Epidermal melanocyte (primary cell): ENCODE measurements around the gene ADAMTS8.

Experiments
- DNase-seq: peaks from one replicate; pipeline ENCODE4 v3.0.0; 2011; ENCODE audit warnings: low spot score; ENCODE audit not compliant: insufficient read length

ADAMTS8 gene, protein sequence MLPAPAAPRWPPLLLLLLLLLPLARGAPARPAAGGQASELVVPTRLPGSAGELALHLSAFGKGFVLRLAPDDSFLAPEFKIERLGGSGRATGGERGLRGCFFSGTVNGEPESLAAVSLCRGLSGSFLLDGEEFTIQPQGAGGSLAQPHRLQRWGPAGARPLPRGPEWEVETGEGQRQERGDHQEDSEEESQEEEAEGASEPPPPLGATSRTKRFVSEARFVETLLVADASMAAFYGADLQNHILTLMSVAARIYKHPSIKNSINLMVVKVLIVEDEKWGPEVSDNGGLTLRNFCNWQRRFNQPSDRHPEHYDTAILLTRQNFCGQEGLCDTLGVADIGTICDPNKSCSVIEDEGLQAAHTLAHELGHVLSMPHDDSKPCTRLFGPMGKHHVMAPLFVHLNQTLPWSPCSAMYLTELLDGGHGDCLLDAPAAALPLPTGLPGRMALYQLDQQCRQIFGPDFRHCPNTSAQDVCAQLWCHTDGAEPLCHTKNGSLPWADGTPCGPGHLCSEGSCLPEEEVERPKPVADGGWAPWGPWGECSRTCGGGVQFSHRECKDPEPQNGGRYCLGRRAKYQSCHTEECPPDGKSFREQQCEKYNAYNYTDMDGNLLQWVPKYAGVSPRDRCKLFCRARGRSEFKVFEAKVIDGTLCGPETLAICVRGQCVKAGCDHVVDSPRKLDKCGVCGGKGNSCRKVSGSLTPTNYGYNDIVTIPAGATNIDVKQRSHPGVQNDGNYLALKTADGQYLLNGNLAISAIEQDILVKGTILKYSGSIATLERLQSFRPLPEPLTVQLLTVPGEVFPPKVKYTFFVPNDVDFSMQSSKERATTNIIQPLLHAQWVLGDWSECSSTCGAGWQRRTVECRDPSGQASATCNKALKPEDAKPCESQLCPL

DNA sequence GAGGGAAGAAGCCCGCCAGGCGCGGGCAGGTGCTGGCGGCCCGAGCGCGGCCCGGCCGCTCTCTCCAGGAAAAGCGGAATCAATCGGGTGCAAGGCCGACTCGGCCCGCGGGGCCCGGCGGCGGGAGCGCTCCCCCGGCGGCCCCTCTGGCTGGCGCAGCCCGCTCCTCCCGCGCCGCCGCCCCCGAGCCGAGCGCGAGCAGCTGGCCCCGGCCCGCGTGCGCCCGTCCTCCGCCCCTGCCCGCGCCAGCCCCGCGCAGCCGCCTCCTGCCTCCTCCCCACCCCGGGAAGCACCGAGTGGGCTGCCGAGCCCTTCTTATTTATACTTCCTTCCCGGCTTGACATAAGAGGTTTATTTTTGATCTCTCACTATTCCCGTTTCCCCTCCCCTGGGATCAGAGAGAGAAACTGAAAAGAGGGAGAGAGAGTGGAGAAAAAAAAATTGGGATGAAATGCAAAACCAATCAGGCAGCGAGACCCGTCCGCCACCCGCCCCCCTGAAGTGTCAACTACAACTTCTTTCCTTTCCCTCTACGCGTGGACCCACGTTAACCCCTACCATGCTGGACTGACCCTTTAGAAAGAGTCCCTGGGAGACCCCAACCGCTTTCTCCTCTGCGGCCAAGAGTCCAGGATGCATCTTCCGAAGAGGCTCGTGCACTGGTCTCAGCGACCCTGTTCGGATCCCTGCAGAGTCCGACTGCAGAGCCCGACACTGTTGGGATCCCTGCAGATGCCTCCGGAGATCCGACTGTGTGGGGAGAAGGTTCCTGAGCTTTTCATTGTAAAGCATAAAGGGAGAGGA is at the start of gene ADAMTS8:
TSS of gene ADAMTS8 (minus strand) at position 294 of the 804 bp plus-strand sequence. CDS start 323 bp downstream, outside the sequence.
- no peak for DNase-seq

DNA sequence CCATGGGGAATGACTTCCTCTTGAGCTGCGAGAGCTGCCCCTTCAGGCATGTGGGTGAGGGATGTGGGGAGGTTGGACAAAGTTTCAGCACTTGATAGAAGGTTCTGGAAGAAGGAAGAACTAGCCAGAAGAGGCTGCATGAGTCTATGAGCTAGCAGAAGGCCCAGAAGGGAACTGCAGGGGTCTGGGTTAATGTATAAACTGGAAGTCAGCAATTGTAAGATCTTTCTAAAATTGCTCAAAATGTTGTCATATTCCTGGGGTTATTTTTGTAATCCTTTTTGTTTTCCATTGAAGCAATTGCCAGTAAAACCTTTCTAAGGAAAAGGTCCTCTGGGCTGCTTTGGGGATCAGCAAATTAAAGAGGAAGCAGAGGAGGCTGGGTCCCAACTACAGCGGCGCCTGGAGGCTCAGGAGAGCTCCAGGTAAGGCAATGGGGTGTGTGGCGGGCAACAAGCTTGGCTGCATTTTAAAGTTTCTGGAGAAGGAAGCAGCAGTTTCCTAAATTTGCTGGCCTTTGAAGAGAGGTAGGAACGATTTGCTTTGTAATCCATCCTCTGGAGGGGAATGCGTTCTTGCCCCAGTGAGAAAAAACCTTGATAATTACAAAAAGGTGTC is 49.3 kb upstream of the ADAMTS8 start:
- DNase-seq, result peak; percentile 14

DNA sequence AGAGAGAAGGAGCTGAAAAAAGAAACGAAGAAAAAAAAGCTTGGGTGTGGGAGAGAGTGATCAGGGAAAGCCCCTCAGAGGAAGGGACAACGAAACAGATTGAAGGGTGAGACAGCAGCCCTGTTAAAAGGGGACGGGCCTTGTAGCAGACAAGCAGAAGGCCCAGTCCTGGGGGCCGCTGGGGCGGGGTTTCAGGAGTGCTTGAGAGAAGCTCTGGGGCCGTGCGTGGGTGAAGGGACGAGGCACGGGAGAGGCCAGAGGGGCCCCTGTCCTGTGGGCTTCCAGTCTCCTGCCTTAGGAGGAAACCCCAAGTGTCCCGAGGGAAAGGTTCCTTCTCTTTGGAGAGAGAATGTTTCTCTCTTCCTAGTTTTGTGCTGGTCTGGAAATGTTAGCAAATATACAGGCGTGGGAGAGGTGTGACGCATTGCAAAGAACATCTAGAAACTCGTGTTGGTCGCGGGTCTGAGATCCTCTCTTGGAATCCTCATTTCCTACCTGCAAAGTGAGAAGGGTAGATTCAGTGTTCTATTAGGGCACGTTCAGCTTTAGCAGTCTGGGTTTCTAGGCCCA is 48.6 kb upstream of the ADAMTS8 start:
- peak; percentile 5 for DNase-seq

DNA sequence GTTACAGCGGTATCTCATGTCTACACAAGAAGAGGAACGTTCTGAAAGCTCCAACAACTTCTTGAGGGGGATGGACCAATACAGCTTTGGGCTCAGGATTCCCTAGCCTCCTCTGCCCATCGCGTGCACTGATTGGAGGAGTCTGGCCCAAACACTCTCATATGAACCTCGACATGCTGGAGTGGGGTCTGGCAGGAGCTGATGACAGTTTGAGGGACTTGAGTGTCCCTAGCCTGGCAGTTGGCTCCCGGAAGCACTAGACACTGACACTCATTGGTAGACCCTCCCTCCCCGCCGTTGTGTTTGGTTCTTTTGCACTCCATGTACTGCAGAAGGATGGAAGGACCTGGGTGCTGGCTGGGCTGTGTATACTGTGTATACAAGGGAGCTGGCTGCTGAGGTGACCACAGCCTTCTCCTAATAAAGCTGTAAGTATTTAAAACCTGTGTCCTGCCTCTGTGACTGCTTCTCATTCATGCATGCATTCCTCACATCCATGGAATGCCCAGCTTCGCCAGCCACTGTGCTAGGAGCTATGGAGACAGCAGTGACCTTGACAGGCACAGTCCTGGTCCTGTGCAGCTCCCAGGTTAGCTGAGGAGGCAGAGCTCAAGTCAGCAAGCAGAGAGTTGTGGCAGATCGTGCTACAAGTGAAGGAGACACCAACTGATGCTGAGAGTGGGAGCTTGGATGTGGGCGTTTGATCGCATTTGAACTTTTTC is 48.0 kb upstream of the ADAMTS8 start:
- peak; percentile 17 for DNase-seq

DNA sequence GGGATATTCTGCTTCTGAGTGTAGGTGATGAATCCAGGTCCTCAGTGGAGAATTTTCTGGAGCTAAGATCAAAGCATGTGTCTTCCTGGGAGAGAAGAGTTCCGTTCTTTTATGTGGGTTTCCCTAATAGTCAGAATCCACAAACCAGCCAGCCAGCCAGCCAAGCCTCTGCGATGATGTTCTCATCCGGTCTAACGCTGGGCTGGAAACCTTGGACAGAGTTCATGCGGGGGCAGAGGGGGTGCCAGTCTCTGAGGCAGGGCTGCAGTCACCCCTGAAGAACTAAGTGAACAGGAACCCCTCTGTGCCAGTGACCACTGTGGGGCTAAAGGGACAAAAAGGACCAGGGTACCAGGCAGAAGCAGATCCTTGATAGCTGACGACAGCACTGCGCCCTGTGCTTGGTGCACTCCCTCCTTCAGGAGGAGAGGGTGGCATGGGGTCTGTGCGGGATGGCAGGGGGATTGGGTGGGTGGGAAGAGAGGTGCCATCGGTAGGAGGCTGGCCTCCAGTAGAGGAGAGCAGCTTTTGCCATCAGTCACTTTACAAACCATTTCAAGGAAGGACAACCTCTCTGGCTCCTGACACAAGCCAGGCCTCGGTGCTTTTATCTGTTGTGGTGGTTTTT is 47.1 kb upstream of the ADAMTS8 start:
- no peak for DNase-seq

DNA sequence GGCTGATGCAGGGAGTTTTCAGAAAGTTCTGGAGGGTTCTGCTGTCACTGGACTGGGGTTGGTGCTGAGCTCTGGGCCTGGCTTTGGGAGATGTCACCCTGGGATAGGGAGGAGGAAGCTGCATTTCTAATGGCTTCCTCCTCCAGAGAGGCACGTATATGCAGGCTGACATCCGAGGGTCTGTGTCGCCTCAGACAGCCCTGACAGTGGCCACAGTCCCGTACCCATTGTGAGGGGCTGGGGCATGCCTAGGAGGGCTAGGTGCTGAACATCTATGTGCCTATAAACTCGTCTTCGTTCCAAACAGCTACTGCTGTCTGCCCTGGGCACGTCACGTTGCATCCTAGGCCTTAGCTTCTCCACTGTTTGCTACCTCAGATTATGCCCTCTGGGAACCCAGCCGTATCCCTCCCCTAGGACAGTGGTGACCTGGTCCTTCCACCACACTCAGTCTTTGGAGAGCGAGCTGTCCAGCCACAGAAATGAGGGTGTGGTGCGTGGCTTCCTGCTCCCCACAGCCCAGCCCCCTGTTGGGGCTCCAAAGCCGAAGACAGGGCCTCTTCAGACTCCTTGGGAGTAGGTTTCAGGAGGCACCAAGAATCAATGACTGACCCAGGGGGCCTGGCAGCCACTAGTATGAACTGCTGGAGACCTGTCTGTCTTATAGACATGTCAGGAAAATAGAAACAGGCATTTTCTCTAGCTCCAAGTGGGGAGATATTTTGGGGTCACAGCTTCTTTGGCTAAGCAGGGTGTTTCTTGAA is 46.4 kb upstream of the ADAMTS8 start:
- no peak for DNase-seq

DNA sequence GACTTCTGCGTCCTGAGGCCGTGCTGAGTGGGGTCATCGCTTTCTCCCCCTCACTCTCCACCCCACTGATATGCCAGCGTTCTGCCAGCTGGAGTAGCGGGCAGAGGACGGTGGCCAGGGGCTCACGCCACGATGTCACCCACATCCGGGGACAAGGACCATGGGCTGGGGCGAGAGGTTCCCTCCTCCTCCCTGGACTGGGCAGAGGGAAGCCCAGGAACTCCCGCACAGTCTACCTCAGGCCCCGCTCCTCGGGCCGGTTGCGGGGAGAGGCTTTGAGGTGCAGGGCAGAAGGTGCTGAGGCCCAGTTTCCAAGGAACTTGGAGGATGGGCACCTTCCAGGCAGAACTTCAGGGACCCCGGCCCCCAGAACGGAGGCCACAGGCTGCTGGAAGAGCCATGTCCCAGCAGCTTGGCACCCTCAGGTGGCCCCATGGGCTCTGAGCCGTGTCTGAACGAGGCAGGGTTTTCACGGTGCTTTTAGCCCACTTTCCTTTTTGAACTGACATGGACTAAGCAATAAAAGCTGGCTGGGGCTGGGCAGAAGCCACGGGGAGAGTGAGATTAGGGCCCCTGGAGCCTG is 45.5 kb upstream of the ADAMTS8 start:
- DNase-seq, result no peak

DNA sequence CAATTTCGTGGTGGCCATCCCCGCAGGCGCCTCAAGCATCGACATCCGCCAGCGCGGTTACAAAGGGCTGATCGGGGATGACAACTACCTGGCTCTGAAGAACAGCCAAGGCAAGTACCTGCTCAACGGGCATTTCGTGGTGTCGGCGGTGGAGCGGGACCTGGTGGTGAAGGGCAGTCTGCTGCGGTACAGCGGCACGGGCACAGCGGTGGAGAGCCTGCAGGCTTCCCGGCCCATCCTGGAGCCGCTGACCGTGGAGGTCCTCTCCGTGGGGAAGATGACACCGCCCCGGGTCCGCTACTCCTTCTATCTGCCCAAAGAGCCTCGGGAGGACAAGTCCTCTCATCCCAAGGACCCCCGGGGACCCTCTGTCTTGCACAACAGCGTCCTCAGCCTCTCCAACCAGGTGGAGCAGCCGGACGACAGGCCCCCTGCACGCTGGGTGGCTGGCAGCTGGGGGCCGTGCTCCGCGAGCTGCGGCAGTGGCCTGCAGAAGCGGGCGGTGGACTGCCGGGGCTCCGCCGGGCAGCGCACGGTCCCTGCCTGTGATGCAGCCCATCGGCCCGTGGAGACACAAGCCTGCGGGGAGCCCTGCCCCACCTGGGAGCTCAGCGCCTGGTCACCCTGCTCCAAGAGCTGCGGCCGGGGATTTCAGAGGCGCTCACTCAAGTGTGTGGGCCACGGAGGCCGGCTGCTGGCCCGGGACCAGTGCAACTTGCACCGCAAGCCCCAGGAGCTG is 44.8 kb upstream of the ADAMTS8 start:
- DNase-seq, result no peak

DNA sequence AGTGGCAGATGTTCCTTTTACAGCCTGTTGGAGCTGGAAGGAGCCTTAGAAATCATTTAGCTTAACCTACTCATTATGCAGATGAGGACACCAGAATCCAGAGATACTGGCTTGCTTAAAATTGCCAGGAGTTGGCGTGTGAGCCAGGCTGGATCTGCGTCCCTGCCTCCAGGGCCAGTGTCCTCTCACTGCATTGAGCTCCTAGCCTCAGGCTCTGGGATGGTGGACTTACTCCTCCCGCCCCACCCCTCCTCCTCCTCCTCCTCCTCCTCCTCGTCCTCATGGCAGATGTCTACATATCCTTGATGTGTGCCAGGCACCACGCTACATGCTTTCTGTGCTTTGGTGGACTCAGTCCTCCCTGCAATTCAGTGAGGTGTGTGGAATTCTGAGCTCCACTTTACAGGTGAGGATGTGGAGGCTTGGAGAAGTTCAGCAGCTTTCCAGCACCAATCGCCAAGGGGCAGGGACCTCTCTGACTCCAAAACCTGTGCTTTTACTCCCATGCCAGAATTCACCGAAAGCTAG is 44.1 kb upstream of the ADAMTS8 start:
- DNase-seq, result no peak

DNA sequence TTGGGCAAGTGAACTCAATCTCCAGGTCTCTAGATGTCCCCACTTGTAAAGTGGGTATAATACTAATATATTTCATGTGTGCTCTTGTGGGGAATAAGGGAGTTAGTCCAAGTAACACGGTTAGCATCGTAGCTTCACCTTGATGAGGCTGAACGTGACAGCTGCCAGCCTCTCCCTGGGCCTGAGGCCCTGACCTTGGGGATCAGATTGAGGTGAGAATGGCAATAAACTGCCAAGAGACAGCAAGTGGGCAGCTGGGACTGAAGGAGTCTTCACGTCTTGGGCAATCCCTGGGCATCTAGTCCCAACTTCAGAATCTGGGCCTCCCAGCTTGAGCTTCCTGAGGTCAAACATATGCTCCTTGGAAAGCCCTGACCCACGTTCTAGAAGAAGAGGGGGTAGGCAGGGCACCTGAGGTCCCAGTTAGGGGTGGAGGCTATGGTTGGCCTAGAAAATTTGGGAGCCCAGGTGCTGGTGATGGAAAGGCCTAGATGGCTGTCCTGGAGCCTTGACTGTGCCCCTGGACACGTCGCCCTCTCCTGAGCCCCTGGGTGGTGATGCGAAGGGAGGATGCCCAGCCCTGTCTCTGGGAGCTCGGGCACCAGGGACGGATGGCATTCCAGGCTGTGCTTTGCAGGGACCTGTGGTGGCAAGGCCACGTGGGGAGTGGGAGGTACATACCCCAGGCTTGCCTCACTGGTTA is 43.5 kb upstream of the ADAMTS8 start:
- no peak for DNase-seq

DNA sequence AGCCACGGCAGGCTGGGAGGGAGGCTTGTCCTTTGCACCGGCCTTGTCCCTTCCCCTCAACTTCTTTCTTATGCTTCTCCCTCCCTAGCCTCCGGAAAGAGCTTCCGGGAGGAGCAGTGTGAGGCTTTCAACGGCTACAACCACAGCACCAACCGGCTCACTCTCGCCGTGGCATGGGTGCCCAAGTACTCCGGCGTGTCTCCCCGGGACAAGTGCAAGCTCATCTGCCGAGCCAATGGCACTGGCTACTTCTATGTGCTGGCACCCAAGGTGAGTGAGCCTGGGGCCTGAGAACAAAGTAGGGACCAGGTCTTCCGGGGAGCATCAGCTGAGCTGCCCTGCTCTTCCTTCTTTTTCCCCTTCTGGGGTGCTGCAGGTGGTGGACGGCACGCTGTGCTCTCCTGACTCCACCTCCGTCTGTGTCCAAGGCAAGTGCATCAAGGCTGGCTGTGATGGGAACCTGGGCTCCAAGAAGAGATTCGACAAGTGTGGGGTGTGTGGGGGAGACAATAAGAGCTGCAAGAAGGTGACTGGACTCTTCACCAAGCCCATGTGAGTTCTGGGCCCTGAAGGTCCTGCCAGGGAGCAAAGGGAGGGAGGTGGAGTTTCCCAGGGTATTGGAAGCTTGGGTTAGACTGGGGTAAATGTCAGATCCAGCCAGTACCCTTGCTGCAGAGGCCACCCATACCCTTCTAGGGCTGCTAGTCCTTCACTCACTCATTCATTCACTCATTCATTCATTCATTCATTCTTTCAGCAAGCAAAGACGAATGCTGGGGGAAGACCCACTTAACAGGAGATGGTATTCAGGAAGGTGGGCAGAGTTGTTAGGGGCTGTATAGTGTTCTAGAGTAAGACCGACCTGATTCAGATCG is 42.7 kb upstream of the ADAMTS8 start:
- no peak for DNase-seq

DNA sequence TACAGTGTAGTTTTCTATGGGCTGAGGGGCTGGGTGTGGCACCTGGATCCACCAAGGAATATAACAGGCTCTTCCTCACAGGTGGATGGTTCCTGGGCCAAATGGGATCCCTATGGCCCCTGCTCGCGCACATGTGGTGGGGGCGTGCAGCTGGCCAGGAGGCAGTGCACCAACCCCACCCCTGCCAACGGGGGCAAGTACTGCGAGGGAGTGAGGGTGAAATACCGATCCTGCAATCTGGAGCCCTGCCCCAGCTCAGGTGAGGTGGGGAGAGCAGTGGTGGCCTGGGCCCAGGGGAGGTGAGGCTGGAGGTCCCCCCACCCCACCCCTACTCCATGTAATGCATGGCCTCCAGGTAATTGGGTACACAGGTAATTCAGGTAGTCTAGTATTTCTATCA is 40.8 kb upstream of the ADAMTS8 start:
- no peak for DNase-seq

DNA sequence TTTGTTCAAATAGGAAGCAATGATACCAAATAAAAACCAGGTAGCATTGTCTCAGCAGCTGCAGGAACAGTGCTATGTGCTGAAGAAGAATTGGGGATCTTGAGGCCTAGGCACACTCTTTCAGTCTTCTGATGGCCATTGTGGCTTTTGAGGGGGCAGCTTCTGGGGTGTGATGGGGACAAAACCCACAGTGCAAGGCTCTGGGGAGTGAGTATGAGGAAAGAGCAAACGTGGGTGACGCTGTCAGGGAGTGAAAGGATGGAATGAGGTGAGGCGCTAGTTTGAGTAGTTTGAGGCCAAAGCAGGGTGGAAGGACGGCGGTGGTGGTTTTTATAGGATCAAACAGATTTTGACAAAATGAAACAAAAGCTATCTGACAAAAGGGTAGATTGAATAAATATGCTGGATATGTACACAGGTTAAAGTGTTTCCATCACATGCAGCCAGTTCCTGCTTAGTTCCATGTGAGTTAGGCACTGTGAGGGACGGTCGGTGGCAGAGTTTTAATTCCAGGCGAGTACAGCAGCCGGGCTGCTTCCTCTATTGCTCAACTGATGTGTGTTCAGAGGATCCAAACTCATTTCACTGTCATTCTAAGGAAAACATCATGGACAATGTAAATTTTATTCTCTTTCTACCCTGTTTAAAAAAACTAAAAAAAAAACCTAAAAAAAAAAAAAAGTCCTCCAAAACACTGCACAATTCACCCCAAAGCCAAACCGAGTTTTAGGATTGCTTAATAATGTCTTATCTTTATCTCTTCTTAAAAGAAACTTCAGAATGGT is 38.9 kb upstream of the ADAMTS8 start:
- DNase-seq, result no peak

DNA sequence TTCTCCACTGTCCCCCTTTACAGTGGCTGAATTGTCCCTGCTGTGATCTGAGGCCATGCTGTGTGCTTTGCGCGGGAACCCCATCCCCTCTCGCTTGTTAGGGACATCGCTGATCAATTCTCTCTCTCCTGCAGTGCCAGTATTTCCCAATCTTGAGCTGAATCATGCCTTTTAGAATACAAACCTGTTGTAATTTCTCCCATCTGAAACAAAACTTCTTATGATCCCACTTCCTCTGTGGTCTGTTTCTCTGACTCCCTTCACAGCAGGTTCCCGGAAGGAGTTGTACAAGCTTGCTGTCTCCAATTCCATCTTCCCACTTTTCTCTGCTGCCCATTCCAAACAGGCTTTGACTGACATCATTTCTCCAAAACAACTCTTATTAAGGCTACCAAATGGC is 36.9 kb upstream of the ADAMTS8 start:
- no peak for DNase-seq

DNA sequence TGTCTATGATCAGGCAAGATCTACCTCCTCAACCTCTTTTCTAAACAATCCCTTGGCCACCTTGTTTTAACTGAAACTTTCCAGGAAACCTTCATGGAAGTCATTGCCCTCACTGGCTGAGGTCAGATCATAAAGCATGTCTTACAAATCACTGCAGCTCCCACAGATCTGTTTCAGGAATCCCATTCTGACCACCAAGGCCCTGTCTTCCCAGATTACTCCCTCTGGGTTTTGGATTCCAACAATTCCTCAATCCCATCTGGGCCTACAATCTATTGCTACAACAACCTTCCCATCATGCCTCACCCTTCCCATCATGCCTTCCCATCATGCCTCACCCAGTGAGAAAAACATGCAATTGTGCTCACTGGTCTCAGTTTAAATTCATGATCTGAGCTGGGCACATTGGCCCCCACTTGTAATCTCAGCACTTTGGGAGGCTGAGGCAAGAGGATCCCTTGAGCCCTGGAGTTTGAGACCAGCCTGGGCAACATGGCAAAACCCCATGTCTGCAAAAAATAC is 35.9 kb upstream of the ADAMTS8 start:
- DNase-seq, result no peak
